IMR-90 (cell line): ENCODE measurements around the gene DDX20.

Experiments
- POLR2A ChIP-seq: IDR thresholded peaks from 2 replicates; pipeline ENCODE4 v1.6.1; 2012; ENCODE audit warnings: mild to moderate bottlenecking, low read depth, low read length
- RFX5 ChIP-seq: IDR thresholded peaks from 2 replicates; pipeline ENCODE4 v1.8.0; 2012; ENCODE audit warnings: low read depth, mild to moderate bottlenecking, low read length, moderate library complexity
- SMC3 ChIP-seq: fragments of 150-350 bp; IDR thresholded peaks from 2 replicates; pipeline ENCODE4 v1.6.1; 2016; ENCODE audit warnings: low read depth, mild to moderate bottlenecking, antibody characterized with exemption, low read length, moderate library complexity
- TF ChIP-seq, protein P1 (sequence below): conservative IDR thresholded peaks from 2 replicates; pipeline ENCODE4 v1.5.1; 2012; ENCODE audit warnings: mild to moderate bottlenecking, low read depth, low read length, improper control_type of control experiment

- TF ChIP-seq, protein P1, sequence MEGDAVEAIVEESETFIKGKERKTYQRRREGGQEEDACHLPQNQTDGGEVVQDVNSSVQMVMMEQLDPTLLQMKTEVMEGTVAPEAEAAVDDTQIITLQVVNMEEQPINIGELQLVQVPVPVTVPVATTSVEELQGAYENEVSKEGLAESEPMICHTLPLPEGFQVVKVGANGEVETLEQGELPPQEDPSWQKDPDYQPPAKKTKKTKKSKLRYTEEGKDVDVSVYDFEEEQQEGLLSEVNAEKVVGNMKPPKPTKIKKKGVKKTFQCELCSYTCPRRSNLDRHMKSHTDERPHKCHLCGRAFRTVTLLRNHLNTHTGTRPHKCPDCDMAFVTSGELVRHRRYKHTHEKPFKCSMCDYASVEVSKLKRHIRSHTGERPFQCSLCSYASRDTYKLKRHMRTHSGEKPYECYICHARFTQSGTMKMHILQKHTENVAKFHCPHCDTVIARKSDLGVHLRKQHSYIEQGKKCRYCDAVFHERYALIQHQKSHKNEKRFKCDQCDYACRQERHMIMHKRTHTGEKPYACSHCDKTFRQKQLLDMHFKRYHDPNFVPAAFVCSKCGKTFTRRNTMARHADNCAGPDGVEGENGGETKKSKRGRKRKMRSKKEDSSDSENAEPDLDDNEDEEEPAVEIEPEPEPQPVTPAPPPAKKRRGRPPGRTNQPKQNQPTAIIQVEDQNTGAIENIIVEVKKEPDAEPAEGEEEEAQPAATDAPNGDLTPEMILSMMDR, result no peak
- TF ChIP-seq POLR2A (no peak), RFX5 (no peak), SMC3 (no peak)
These were observed 17.6 kb upstream of the DDX20 start for GRCh38 chr1:111738133-111738435.
